AG04450 (cell line): ENCODE data around the gene TUBB6. TPM values are rescaled to one million over a fixed set of nuclear protein-coding genes. Genes with fewer than 3 reads are reported as not detected.

Source experiments
- CTCF ChIA-PET: fragments of 300-600, 350-600 bp; formaldehyde crosslinking; extraction: SDS; loops from one replicate; lab custom pipeline; 2022; ENCODE audit warnings: antibody characterized with exemption, inconsistent platforms; lab: Charles Lee
- POLR2A ChIA-PET: fragments of 350-600 bp; formaldehyde crosslinking; extraction: SDS; loops from one replicate; lab custom pipeline; 2021; ENCODE audit warnings: antibody characterized with exemption, inconsistent platforms; lab: Yijun Ruan, JAX
- DNase-seq: peaks from one replicate; pipeline ENCODE4 v3.0.0-alpha.2; 2011; ENCODE audit warnings: low read depth, low spot score
- H3K27ac ChIP-seq: one replicate; pipeline ENCODE4 v1.5.1; 2012; ENCODE audit warnings: low read depth, low read length, control low read depth
- H3K27me3 ChIP-seq: one replicate; pipeline ENCODE4 v1.6.0; 2012; ENCODE audit warnings: low read length; ENCODE audit not compliant: control insufficient read depth, insufficient read depth
- H3K4me3 ChIP-seq: 2 replicates; pipeline ENCODE4 v1.5.1; 2011; ENCODE audit warnings: mild to moderate bottlenecking, low read depth, low read length, control low read depth
- H3K9me3 ChIP-seq: 2 replicates; pipeline ENCODE4 v1.5.1; 2012; ENCODE audit warnings: low read length; ENCODE audit not compliant: control insufficient read depth, insufficient read depth
- CTCF ChIP-seq: IDR thresholded peaks from 2 replicates; pipeline ENCODE4 v1.5.1; 2011; ENCODE audit warnings: low read depth, low read length, control low read depth, inconsistent platforms
- polyA plus RNA-seq: library from polyadenylated mRNA; depleted of rRNA; stranded (reverse); fragments of >200 nt; gene quantifications from 2 replicates; pipeline ENCODE4 v1.2.3, GENCODE V29; 2011

TUBB6 gene
- polyA plus RNA-seq, 1 experiment, result 398 TPM

- POLR2A ChIA-PET, result interaction anchor here (0.6 kb wide), 1 partner anchor 550 kb away, joined by 13 read pairs; no protein-coding TSS in a partner anchor
- Histone ChIP-seq H3K27me3 (no peaks in the 10 kb centered on the region), H3K27ac (no peak overlapping the region), H3K4me3 (no peak overlapping the region), H3K9me3 (no peaks in the 10 kb centered on the region; the same call in 1 of the 2 replicates)
- CTCF ChIA-PET, result no interaction called here
- TF ChIP-seq CTCF, result no peak
- DNase-seq, result no peak
Observed at GRCh38 chr18:12333506-12334290, 25.7 kb downstream of the TUBB6 start.

GRCh38 chr18:12334366-12334808 lies 26.3 kb downstream of the TUBB6 start:
- POLR2A ChIA-PET, result interaction anchor here (0.6 kb wide), 1 partner anchor 549 kb away, joined by 13 read pairs; no protein-coding TSS in a partner anchor
- no peak for DNase-seq
- H3K27me3 ChIP-seq, result no peaks in the 10 kb centered on the region
- CTCF ChIA-PET, result no interaction called here
- H3K27ac ChIP-seq, result no peak overlapping the region
- H3K9me3 ChIP-seq, result no peaks in the 10 kb centered on the region
- no peak overlapping the region for H3K4me3 ChIP-seq
- no peak for TF ChIP-seq CTCF

- Histone ChIP-seq H3K9me3 (no peaks in the 10 kb centered on the region), H3K27me3 (no peaks in the 10 kb centered on the region), H3K27ac (no peak overlapping the region), H3K4me3 (no peak overlapping the region)
- ChIA-PET POLR2A (no interaction called here), CTCF (interaction anchor here (0.8 kb wide), 1 partner anchor 63 kb away, joined by 3 read pairs; no protein-coding TSS in a partner anchor)
- TF ChIP-seq CTCF, result no peak
- DNase-seq, result no peak
Observed at GRCh38 chr18:12334863-12335262, 26.8 kb downstream of the TUBB6 start.

- Histone ChIP-seq H3K27ac (no peak overlapping the region), H3K27me3 (no peaks in the 10 kb centered on the region), H3K9me3 (no peaks in the 10 kb centered on the region), H3K4me3 (no peak overlapping the region)
- CTCF ChIA-PET, result interaction anchor here (0.8 kb wide), 1 partner anchor 64 kb away, joined by 3 read pairs; no protein-coding TSS in a partner anchor
- TF ChIP-seq CTCF, result no peak
- no peak for DNase-seq
- POLR2A ChIA-PET, result no interaction called here
Observed at GRCh38 chr18:12335503-12335902, 27.5 kb downstream of the TUBB6 start.

GRCh38 chr18:12336171-12336613 lies 28.2 kb downstream of the TUBB6 start:
- no peaks in the 10 kb centered on the region for H3K27me3 ChIP-seq
- POLR2A ChIA-PET, result no interaction called here
- no peak for DNase-seq
- no peak for TF ChIP-seq CTCF
- H3K27ac ChIP-seq, result no peak overlapping the region
- CTCF ChIA-PET, result interaction anchor here (0.9 to 3.3 kb wide), 2 partner anchors 9 to 64 kb away, joined by 5 to 17 read pairs; no protein-coding TSS in a partner anchor
- H3K9me3 ChIP-seq, result no peaks in the 10 kb centered on the region
- no peak overlapping the region for H3K4me3 ChIP-seq
